Lower leg skin (tissue), 3 donors: ENCODE results near the gene VPS39.

Source experiments
- CTCF ChIP-seq, 3 donors: fragments of 450-650 bp; IDR thresholded peaks; one replicate each; pipeline ENCODE4 v1.5.1; 2016; ENCODE audit warnings: antibody characterized with exemption in 3 of 3, mild to moderate bottlenecking in 3 of 3, moderate library complexity in 2 of 3
- POLR2A ChIP-seq, 2 donors: fragments of 450-650 bp; IDR thresholded peaks; one replicate each; pipeline ENCODE4 v1.6.1; 2016 to 2017; ENCODE audit warnings: antibody characterized with exemption in 2 of 2, mild to moderate bottlenecking in 1 of 2, moderate library complexity in 1 of 2

GRCh38 chr15:42163947-42164550 is 44.1 kb downstream of the VPS39 start:
- TF ChIP-seq CTCF (IDR thresholded peaks at IDR 0.05) (no peak), POLR2A (IDR thresholded peaks at IDR 0.05) (no peak)
